Measurements from ENCODE around the gene MTM1.

MTM1 gene

GRCh38 chrX:150680974-150681373, 112.6 kb downstream of the MTM1 start:
- peak; percentile 5 for TF ChIP-seq CTCF (IDR thresholded peaks at IDR 0.05; ENCODE audit: borderline replicate concordance, control extremely low read depth, extremely low read depth, insufficient read depth, missing control alignments)
- DNase-seq (ENCODE audit: low spot score): no peak
- in situ Hi-C loops (cut with MboI; ENCODE audit: low sequenced_read_pairs, unreplicated experiment): loop anchor here (25.0 kb wide), 1 partner anchor 719 kb away; no protein-coding TSS in a partner anchor

GRCh38 chrX:150683112-150683511, 114.7 kb downstream of the MTM1 start:
- DNase-seq (ENCODE audit: low spot score): no peak
- TF ChIP-seq CTCF (IDR thresholded peaks at IDR 0.05; ENCODE audit: borderline replicate concordance, control extremely low read depth, extremely low read depth, insufficient read depth, missing control alignments): no peak
- in situ Hi-C loops (cut with MboI; ENCODE audit: low sequenced_read_pairs, unreplicated experiment): loop anchor here (25.0 kb wide), 1 partner anchor 721 kb away; no protein-coding TSS in a partner anchor

GRCh38 chrX:150683536-150684146, 115.2 kb downstream of the MTM1 start:
- in situ Hi-C loops (cut with MboI; ENCODE audit: low sequenced_read_pairs, unreplicated experiment): loop anchor here (25.0 kb wide), 1 partner anchor 721 kb away; no protein-coding TSS in a partner anchor
- TF ChIP-seq CTCF (IDR thresholded peaks at IDR 0.05; ENCODE audit: borderline replicate concordance, control extremely low read depth, extremely low read depth, insufficient read depth, missing control alignments): peak; percentile 45
- DNase-seq (ENCODE audit: low spot score): peak; percentile 52

GRCh38 chrX:150688911-150689451, 120.6 kb downstream of the MTM1 start:
- in situ Hi-C loops (cut with MboI; ENCODE audit: low sequenced_read_pairs, unreplicated experiment): loop anchor here (25.0 kb wide), 1 partner anchor 727 kb away; no protein-coding TSS in a partner anchor
- no peak for TF ChIP-seq CTCF (IDR thresholded peaks at IDR 0.05; ENCODE audit: borderline replicate concordance, control extremely low read depth, extremely low read depth, insufficient read depth, missing control alignments)
- DNase-seq (ENCODE audit: low spot score): no peak

GRCh38 chrX:150690126-150690525, 121.7 kb downstream of the MTM1 start:
- in situ Hi-C loops (cut with MboI; ENCODE audit: low sequenced_read_pairs, unreplicated experiment): loop anchor here (25.0 kb wide), 1 partner anchor 728 kb away; no protein-coding TSS in a partner anchor
- TF ChIP-seq CTCF (IDR thresholded peaks at IDR 0.05; ENCODE audit: borderline replicate concordance, control extremely low read depth, extremely low read depth, insufficient read depth, missing control alignments): no peak
- DNase-seq (ENCODE audit: low spot score): no peak

- TF ChIP-seq CTCF (IDR thresholded peaks at IDR 0.05; ENCODE audit: borderline replicate concordance, control extremely low read depth, extremely low read depth, insufficient read depth, missing control alignments): no peak
- in situ Hi-C loops (cut with MboI; ENCODE audit: low sequenced_read_pairs, unreplicated experiment): loop anchor here (25.0 kb wide), 1 partner anchor 730 kb away; no protein-coding TSS in a partner anchor
- no peak for DNase-seq (ENCODE audit: low spot score)
Observed at GRCh38 chrX:150692296-150692695, 123.9 kb downstream of the MTM1 start.
